Transverse colon (tissue), 4 donors: ENCODE results near the gene C2orf92. TPM values are rescaled to one million over a fixed set of nuclear protein-coding genes. Genes with fewer than 3 reads are reported as not detected.

Source experiments
- DNase-seq: peaks from one replicate; pipeline ENCODE4 v3.0.0-alpha.2; 2019
- H3K27ac ChIP-seq, 4 donors: fragments of 200-600 bp; sonication (generic); 2 replicates each; pipeline ENCODE4 v1.5.1; 2016 to 2018; ENCODE audit warnings: inconsistent platforms in 4 of 4
- H3K27me3 ChIP-seq: fragments of 200-600 bp; sonication (generic); 2 replicates; pipeline ENCODE4 v1.5.1; 2017; ENCODE audit warnings: inconsistent platforms
- H3K36me3 ChIP-seq, 4 donors: fragments of 200-600 bp; sonication (generic); 2 replicates each; pipeline ENCODE4 v1.5.1; 2017 to 2019; ENCODE audit warnings: inconsistent platforms in 4 of 4
- H3K4me1 ChIP-seq, 4 donors: fragments of 200-600 bp; sonication (generic); 2 replicates each; pipeline ENCODE4 v1.5.1; 2017 to 2020; ENCODE audit warnings: inconsistent platforms in 4 of 4
- H3K4me3 ChIP-seq, 4 donors: fragments of 200-600 bp; sonication (generic); 1 replicate in 1 of 4; 2 replicates in 3 of 4; pipeline versions ENCODE4 v1.5.1 to v1.6.1; 2017 to 2019; ENCODE audit warnings: inconsistent platforms in 4 of 4
- H3K9me3 ChIP-seq, 2 donors: fragments of 200-600 bp; sonication (generic); 2 replicates each; pipeline ENCODE4 v1.5.1; 2017 to 2019; ENCODE audit warnings: inconsistent platforms in 2 of 2
- CTCF ChIP-seq, 5 experiments: fragments of 200-600 bp in 3 of 5; fragments of 450-650 bp in 2 of 5; sonication (generic) in 3 of 5; IDR thresholded peaks; 1 replicate in 2 of 5; 2 replicates in 3 of 5; pipeline ENCODE4 v1.5.1; 2016 to 2017; ENCODE audit warnings: antibody characterized with exemption in 5 of 5, inconsistent platforms in 3 of 5, mild to moderate bottlenecking in 2 of 5, moderate library complexity in 1 of 5
- EP300 ChIP-seq: sonication (generic); formaldehyde crosslinking; IDR thresholded peaks from one replicate; pipeline ENCODE4 v1.6.1; 2017; ENCODE audit warnings: antibody characterized with exemption, low read depth
- POLR2A ChIP-seq: fragments of 450-650 bp; IDR thresholded peaks from one replicate; pipeline ENCODE4 v1.6.1; 2016; ENCODE audit warnings: antibody characterized with exemption, mild to moderate bottlenecking, moderate library complexity
- POLR2AphosphoS5 ChIP-seq, 3 donors: sonication (generic); formaldehyde crosslinking; IDR thresholded peaks; one replicate each; pipeline ENCODE4 v1.6.1; 2016; ENCODE audit warnings: antibody characterized with exemption in 3 of 3
- WGBS, 2 donors: methylation state at CpG; one replicate each; pipeline ENCODE4 v1.1.5; 2018; ENCODE audit warnings: low coverage in 1 of 2; 5-methylcytosine and 5-hydroxymethylcytosine counted together
- in situ Hi-C, 4 donors: fragments of 200-750 bp; cut with MboI; loops; one replicate each; pipeline versions ENCODE4 v1.15.0 to v1.15.1; 2017; ENCODE audit warnings: low sequenced_read_pairs in 3 of 4, low pct_ligation_motif_present in 1 of 4, low pct_unique_long_range_greater_than_20kb in 1 of 4
- intact Hi-C: fragments of 100-400 bp; cut with DNase I; formaldehyde crosslinking; loops from one replicate; pipeline ENCODE4 v1.15.1; 2023; ENCODE audit warnings: low total_unique reads
- total RNA-seq, 4 donors: library from RNA; depleted of rRNA; stranded (reverse); fragments of >200 nt; gene quantifications; one replicate each; pipeline ENCODE4 v1.1.0, GENCODE V29; 2016

Gene C2orf92
- total RNA-seq, 4 donors from 2014 or later = 13.8 to 27.3 (median 17.9) TPM

- TF ChIP-seq EP300 (no peak), POLR2A (no peak), POLR2AphosphoS5 (IDR thresholded peaks at IDR 0.05) (no peak), CTCF (IDR thresholded peaks at IDR 0.05) (no peak)
- no peak for DNase-seq
- Histone ChIP-seq H3K27me3 (no peaks in the 10 kb centered on the region), H3K27ac (no peak overlapping the region), H3K4me1 (no peaks in the 10 kb centered on the region), H3K36me3 (no peaks in the 10 kb centered on the region), H3K9me3 (no peaks in the 10 kb centered on the region), H3K4me3 (no peak overlapping the region)
- intact Hi-C loops (no loop called here), in situ Hi-C loops (no loop called here)
- 80 to 85% methylated on average over 2 to 3 of the region's 3 CpGs for WGBS, 2 donors
These were observed 34.2 kb downstream of the C2orf92 start for GRCh38 chr2:97703741-97704140.

- Histone ChIP-seq H3K4me1 (no peaks in the 10 kb centered on the region), H3K27me3 (no peaks in the 10 kb centered on the region), H3K27ac (no peak overlapping the region), H3K36me3 (no peaks in the 10 kb centered on the region), H3K9me3 (no peaks in the 10 kb centered on the region), H3K4me3 (no peak overlapping the region)
- in situ Hi-C loops (no loop called here), intact Hi-C loops (no loop called here)
- no peak for TF ChIP-seq POLR2A
- TF ChIP-seq CTCF (IDR thresholded peaks at IDR 0.05) = no peak
- no peak for TF ChIP-seq EP300
- TF ChIP-seq POLR2AphosphoS5 (IDR thresholded peaks at IDR 0.05) = no peak
- no peak for DNase-seq
- WGBS, 2 donors = 92 to 100% methylated on average over 1 to 5 of the region's 5 CpGs
These were observed 35.5 kb downstream of the C2orf92 start for GRCh38 chr2:97704989-97705388.

- no peak for TF ChIP-seq POLR2AphosphoS5 (IDR thresholded peaks at IDR 0.05)
- no peak for TF ChIP-seq EP300
- TF ChIP-seq POLR2A = no peak
- TF ChIP-seq CTCF (IDR thresholded peaks at IDR 0.05) = no peak
- no peak overlapping the region for H3K4me3 ChIP-seq
- no peaks in the 10 kb centered on the region for H3K36me3 ChIP-seq
- no peaks in the 10 kb centered on the region for H3K9me3 ChIP-seq
- no peaks in the 10 kb centered on the region for H3K27me3 ChIP-seq
- no peak overlapping the region for H3K27ac ChIP-seq
- intact Hi-C loops = no loop called here
- in situ Hi-C loops = no loop called here
- H3K4me1 ChIP-seq = no peaks in the 10 kb centered on the region
- DNase-seq = no peak
- 99% methylated on average over 13 of the region's 13 CpGs; no CpG with 5 or more reads in 1 of the 2 donors for WGBS, 2 donors
These were observed 36.6 kb downstream of the C2orf92 start for GRCh38 chr2:97706112-97706511.

- Histone ChIP-seq H3K4me1 (no peaks in the 10 kb centered on the region), H3K9me3 (no peaks in the 10 kb centered on the region), H3K27ac (no peak overlapping the region), H3K36me3 (no peaks in the 10 kb centered on the region), H3K4me3 (no peak overlapping the region), H3K27me3 (no peaks in the 10 kb centered on the region)
- TF ChIP-seq POLR2AphosphoS5 (IDR thresholded peaks at IDR 0.05) (no peak), CTCF (IDR thresholded peaks at IDR 0.05) (no peak), POLR2A (no peak), EP300 (no peak)
- 79 to 90% methylated on average over 2 to 11 of the region's 11 CpGs for WGBS, 2 donors
- DNase-seq = peak; percentile 4
- intact Hi-C loops (no loop called here), in situ Hi-C loops (no loop called here)
These were observed 37.3 kb downstream of the C2orf92 start for GRCh38 chr2:97706708-97707345.
